IMR-90 (cell line): Measurements from ENCODE around the gene ARV1. TPM values are rescaled to one million over a fixed set of nuclear protein-coding genes. Genes with fewer than 3 reads are reported as not detected.

Experiments
- ATAC-seq: fragments of 200-7000 bp; cut with Tn5 transposase; 2 replicates; pipeline ENCODE4 v1.9.1; 2020; ENCODE audit warnings: low read depth, mild to moderate bottlenecking, moderate library complexity
- BruUV-seq: library from RNA; stranded (reverse); fragments of 400-500 nt; replicated peaks from 2 replicates; lab custom pipeline; 2021; lab: Mats Ljungman, UMichigan
- CTCF ChIA-PET: fragments of 300-600 bp; formaldehyde crosslinking; extraction: SDS; loops from one replicate; lab custom pipeline; 2021; ENCODE audit warnings: antibody characterized with exemption; lab: Yijun Ruan, JAX
- POLR2A ChIA-PET: fragments of 300-600 bp; sonication (Branson Sonifier 250); formaldehyde crosslinking; loops from one replicate; lab custom pipeline; 2022; ENCODE audit warnings: antibody characterized with exemption; ENCODE audit not compliant: unreplicated experiment; lab: Charles Lee
- DNase-seq: peaks from one replicate; pipeline ENCODE4 v3.0.0; 2013
- H2AFZ ChIP-seq: replicated peaks from 2 replicates; pipeline ENCODE3; 2013; ENCODE audit warnings: low read length, mild to moderate bottlenecking; ENCODE audit not compliant: poor library complexity
- H2AK5ac ChIP-seq: 2 replicates; pipeline ENCODE4 v1.6.1; 2013; ENCODE audit warnings: low read depth, low read length, inconsistent platforms
- H2AK9ac ChIP-seq: replicated peaks from 2 replicates; pipeline ENCODE3; 2013; ENCODE audit warnings: mild to moderate bottlenecking, low read depth, low read length, moderate library complexity; ENCODE audit not compliant: poor library complexity
- H2BK120ac ChIP-seq: 2 replicates; pipeline ENCODE4 v1.6.1; 2013; ENCODE audit warnings: low read depth, low read length, inconsistent platforms
- H2BK15ac ChIP-seq: 3 replicates; pipeline ENCODE4 v1.6.1; 2013; ENCODE audit warnings: low read depth, low read length, inconsistent platforms
- H2BK20ac ChIP-seq: 2 replicates; pipeline ENCODE4 v1.6.1; 2013; ENCODE audit warnings: low read depth, mild to moderate bottlenecking, inconsistent platforms, low read length, moderate library complexity
- H2BK5ac ChIP-seq: 2 replicates; pipeline ENCODE4 v1.6.1; 2013; ENCODE audit warnings: mild to moderate bottlenecking, low read depth, low read length, inconsistent platforms; ENCODE audit not compliant: poor library complexity, severe bottlenecking
- H3K14ac ChIP-seq: replicated peaks from 2 replicates; pipeline ENCODE4 v1.6.1; 2013; ENCODE audit warnings: low read depth, low read length, inconsistent platforms
- H3K18ac ChIP-seq: 2 replicates; pipeline ENCODE4 v1.6.1; 2013; ENCODE audit warnings: low read depth, low read length, control low read depth
- H3K23ac ChIP-seq: 2 replicates; pipeline ENCODE4 v1.6.1; 2013; ENCODE audit warnings: low read depth, low read length, inconsistent platforms
- H3K27ac ChIP-seq: 2 replicates; pipeline ENCODE4 v1.5.1; 2013; ENCODE audit warnings: mild to moderate bottlenecking, control low read depth, low read length; ENCODE audit not compliant: insufficient read depth
- H3K27me3 ChIP-seq: 2 replicates; pipeline ENCODE4 v1.6.1; 2013; ENCODE audit warnings: low read length; ENCODE audit not compliant: control insufficient read depth, insufficient read depth
- H3K36me3 ChIP-seq: 2 replicates; pipeline ENCODE4 v1.6.1; 2013; ENCODE audit warnings: low read length, mixed read lengths; ENCODE audit not compliant: control insufficient read depth, insufficient read depth
- H3K4ac ChIP-seq: 2 replicates; pipeline ENCODE4 v1.6.1; 2013; ENCODE audit warnings: low read depth, low read length, inconsistent platforms
- H3K4me1 ChIP-seq: 2 replicates; pipeline ENCODE4 v1.6.1; 2013; ENCODE audit warnings: low read length, mixed read lengths; ENCODE audit not compliant: control insufficient read depth, insufficient read depth
- H3K4me2 ChIP-seq: 2 replicates; pipeline ENCODE4 v1.6.1; 2013; ENCODE audit warnings: low read depth, mild to moderate bottlenecking, control low read depth, low read length, moderate library complexity
- H3K4me3 ChIP-seq: 2 replicates; pipeline ENCODE4 v1.5.1; 2013; ENCODE audit warnings: low read depth, mild to moderate bottlenecking, control low read depth, low read length, moderate library complexity; ENCODE audit not compliant: insufficient read depth
- H3K56ac ChIP-seq: 2 replicates; pipeline ENCODE4 v1.6.1; 2013; ENCODE audit warnings: low read length, inconsistent platforms; ENCODE audit not compliant: insufficient read depth; ENCODE audit errors: extremely low read depth
- H3K79me1 ChIP-seq, 2 experiments: 2 replicates each; pipeline ENCODE4 v1.6.1; 2013; ENCODE audit warnings: low read length in 2 of 2, inconsistent platforms in 1 of 2, low read depth in 1 of 2
- H3K9ac ChIP-seq: 2 replicates; pipeline ENCODE4 v1.6.1; 2013; ENCODE audit warnings: low read depth, low read length, control low read depth
- H3K9me1 ChIP-seq: 2 replicates; pipeline ENCODE4 v1.6.1; 2013; ENCODE audit warnings: low read length, inconsistent platforms; ENCODE audit not compliant: insufficient read depth
- H3K9me3 ChIP-seq: 2 replicates; pipeline ENCODE4 v1.6.1; 2013; ENCODE audit warnings: low read length; ENCODE audit not compliant: control insufficient read depth, insufficient read depth
- H4K20me1 ChIP-seq: 2 replicates; pipeline ENCODE4 v1.6.1; 2013; ENCODE audit warnings: low read length, inconsistent platforms; ENCODE audit not compliant: insufficient read depth
- H4K5ac ChIP-seq: 2 replicates; pipeline ENCODE4 v1.6.1; 2013; ENCODE audit warnings: mild to moderate bottlenecking, low read depth, low read length, control low read depth
- H4K8ac ChIP-seq, 2 experiments: 2 replicates each; pipeline ENCODE4 v1.6.1; 2013; ENCODE audit warnings: low read depth in 2 of 2, low read length in 2 of 2, control low read depth in 1 of 2, inconsistent platforms in 1 of 2
- H4K91ac ChIP-seq: 2 replicates; pipeline ENCODE4 v1.6.1; 2013; ENCODE audit warnings: low read depth, low read length, inconsistent platforms; ENCODE audit not compliant: insufficient read depth
- BHLHE40 ChIP-seq: fragments of 150-350 bp; IDR thresholded peaks from 2 replicates; pipeline ENCODE4 v1.6.1; 2016; ENCODE audit warnings: mild to moderate bottlenecking, low read depth, low read length
- FOS ChIP-seq: fragments of 150-350 bp; IDR thresholded peaks from 2 replicates; pipeline ENCODE4 v1.6.1; 2016; ENCODE audit warnings: low read depth, low read length
- MAZ ChIP-seq: IDR thresholded peaks from 2 replicates; pipeline ENCODE4 v1.6.1; 2012; ENCODE audit warnings: low read depth, mild to moderate bottlenecking, low read length, improper control_type of control experiment, moderate library complexity, borderline replicate concordance
- NFE2L2 ChIP-seq: fragments of 150-350 bp; IDR thresholded peaks from 2 replicates; pipeline ENCODE4 v1.6.1; 2016; ENCODE audit warnings: low read depth, mild to moderate bottlenecking, low read length
- RCOR1 ChIP-seq: IDR thresholded peaks from 2 replicates; pipeline ENCODE4 v1.6.1; 2012; ENCODE audit warnings: mild to moderate bottlenecking, low read length, improper control_type of control experiment; ENCODE audit not compliant: insufficient replicate concordance
- RFX5 ChIP-seq: IDR thresholded peaks from 2 replicates; pipeline ENCODE4 v1.8.0; 2012; ENCODE audit warnings: low read depth, mild to moderate bottlenecking, low read length, moderate library complexity
- WGBS, 2 experiments: methylation state at CpG; one replicate each; pipeline versions ENCODE4 v1.1.5 to v1.1.7; 2013; ENCODE audit warnings: missing lambda C conversion rate in 2 of 2; ENCODE audit not compliant: insufficient read length in 1 of 2; ENCODE audit errors: extremely low coverage in 2 of 2; 5-methylcytosine and 5-hydroxymethylcytosine counted together
- dilution Hi-C: fragments of 300-500 bp; cut with HindIII; formaldehyde crosslinking; loops from one replicate; pipeline ENCODE4 v1.14.3; 2018; ENCODE audit warnings: low sequenced_read_pairs; ENCODE audit not compliant: unreplicated experiment
- in situ Hi-C: fragments of 300-500 bp; cut with MboI; formaldehyde crosslinking; loops from 3 replicates; pipeline ENCODE4 v1.14.3; 2019; ENCODE audit warnings: low sequenced_read_pairs, inconsistent platforms, mixed read lengths
- intact Hi-C: fragments of 100-400 bp; cut with micrococcal nuclease; formaldehyde crosslinking; loops from 2 replicates; pipeline ENCODE4 v1.10.0; 2022
- polyA plus RNA-seq, 3 experiments: library from polyadenylated mRNA; depleted of rRNA; stranded (reverse); fragments of >200 nt; gene quantifications; 2 replicates each; pipeline ENCODE4 v1.2.3, GENCODE V29; 2012; ENCODE audit warnings: low replicate concordance in 1 of 3
- total RNA-seq: library from RNA; depleted of rRNA; stranded (reverse); fragments of >200 nt; gene quantifications from 2 replicates; pipeline ENCODE4 v1.2.3, GENCODE V29; 2012
- TF ChIP-seq, protein P1 (sequence below): fragments of 150-350 bp; IDR thresholded peaks from 2 replicates; pipeline ENCODE4 v1.6.1; 2017; ENCODE audit warnings: mild to moderate bottlenecking, antibody characterized with exemption, low read length, low read depth
- TF ChIP-seq, protein P2 (sequence below): conservative IDR thresholded peaks from 2 replicates; pipeline ENCODE4 v1.5.1; 2012; ENCODE audit warnings: mild to moderate bottlenecking, low read depth, low read length, improper control_type of control experiment

ARV1 gene
- total and polyA plus RNA-seq, 2 of the 4 experiments (the other 2 are of a cell fraction), result 19.0 to 22.9 TPM

DNA sequence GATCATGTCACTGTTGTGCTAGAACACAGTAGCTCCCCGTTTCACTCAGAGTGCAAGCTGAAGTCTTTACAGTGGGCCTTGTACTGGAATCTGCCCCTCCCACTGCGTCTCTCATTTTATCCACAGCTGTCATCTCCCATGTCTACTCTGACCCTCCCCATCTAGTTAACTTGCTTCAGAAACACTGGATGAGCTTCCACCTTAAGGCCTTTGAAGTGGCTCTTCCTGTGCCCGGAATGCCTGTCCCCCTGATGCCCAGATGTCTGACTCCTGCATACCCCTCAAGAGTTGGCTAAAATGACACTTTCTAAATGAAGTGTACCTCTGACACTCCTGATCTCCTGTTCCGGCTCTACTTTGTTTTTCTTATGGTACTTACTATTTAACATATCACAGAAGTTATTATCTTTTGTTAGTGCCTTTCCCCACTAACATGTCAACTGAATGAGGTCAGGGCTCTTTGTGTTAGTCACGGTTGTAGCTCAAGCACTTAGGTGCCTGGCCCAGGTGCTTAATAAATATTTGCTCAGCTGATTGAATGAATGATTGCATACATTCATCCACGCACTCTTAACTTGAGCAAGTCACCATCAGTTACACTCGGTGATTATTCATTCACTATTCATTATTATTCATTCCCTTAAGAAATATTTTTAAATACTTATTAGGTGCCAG, 13.3 kb downstream of the ARV1 start:
- H2BK120ac ChIP-seq, result no peak overlapping the region
- no peak for ATAC-seq
- H2AK5ac ChIP-seq, result no peak overlapping the region
- no peaks in the 10 kb centered on the region for H3K9me1 ChIP-seq
- H3K27ac ChIP-seq, result no peak overlapping the region
- no peak overlapping the region for H3K4me2 ChIP-seq
- no peak for DNase-seq
- H2BK20ac ChIP-seq, result no peak overlapping the region
- H3K27me3 ChIP-seq, result no peaks in the 10 kb centered on the region
- H3K4me1 ChIP-seq, result no peaks in the 10 kb centered on the region
- no peak overlapping the region for H3K14ac ChIP-seq
- no peak overlapping the region for H3K4ac ChIP-seq
- POLR2A ChIA-PET, result no interaction called here
- no peak overlapping the region for H2BK15ac ChIP-seq
- CTCF ChIA-PET, result no interaction called here
- H4K20me1 ChIP-seq, result no peaks in the 10 kb centered on the region
- H3K9ac ChIP-seq, result no peak overlapping the region
- H3K36me3 ChIP-seq, result peaks cover 16% of the 10 kb centered on the region
- H3K23ac ChIP-seq, result no peak overlapping the region
- WGBS, 2 experiments, result 83% methylated on average over 2 of the region's 7 CpGs; no CpG with 5 or more reads in 1 of the 2 experiments
- no peak overlapping the region for H4K8ac ChIP-seq
- H2AFZ ChIP-seq, result no peak overlapping the region
- TF ChIP-seq RFX5, result no peak
- no peak for TF ChIP-seq NFE2L2
- TF ChIP-seq, protein P1, sequence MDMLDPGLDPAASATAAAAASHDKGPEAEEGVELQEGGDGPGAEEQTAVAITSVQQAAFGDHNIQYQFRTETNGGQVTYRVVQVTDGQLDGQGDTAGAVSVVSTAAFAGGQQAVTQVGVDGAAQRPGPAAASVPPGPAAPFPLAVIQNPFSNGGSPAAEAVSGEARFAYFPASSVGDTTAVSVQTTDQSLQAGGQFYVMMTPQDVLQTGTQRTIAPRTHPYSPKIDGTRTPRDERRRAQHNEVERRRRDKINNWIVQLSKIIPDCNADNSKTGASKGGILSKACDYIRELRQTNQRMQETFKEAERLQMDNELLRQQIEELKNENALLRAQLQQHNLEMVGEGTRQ, result no peak
- TF ChIP-seq MAZ, result no peak
- TF ChIP-seq, protein P2, sequence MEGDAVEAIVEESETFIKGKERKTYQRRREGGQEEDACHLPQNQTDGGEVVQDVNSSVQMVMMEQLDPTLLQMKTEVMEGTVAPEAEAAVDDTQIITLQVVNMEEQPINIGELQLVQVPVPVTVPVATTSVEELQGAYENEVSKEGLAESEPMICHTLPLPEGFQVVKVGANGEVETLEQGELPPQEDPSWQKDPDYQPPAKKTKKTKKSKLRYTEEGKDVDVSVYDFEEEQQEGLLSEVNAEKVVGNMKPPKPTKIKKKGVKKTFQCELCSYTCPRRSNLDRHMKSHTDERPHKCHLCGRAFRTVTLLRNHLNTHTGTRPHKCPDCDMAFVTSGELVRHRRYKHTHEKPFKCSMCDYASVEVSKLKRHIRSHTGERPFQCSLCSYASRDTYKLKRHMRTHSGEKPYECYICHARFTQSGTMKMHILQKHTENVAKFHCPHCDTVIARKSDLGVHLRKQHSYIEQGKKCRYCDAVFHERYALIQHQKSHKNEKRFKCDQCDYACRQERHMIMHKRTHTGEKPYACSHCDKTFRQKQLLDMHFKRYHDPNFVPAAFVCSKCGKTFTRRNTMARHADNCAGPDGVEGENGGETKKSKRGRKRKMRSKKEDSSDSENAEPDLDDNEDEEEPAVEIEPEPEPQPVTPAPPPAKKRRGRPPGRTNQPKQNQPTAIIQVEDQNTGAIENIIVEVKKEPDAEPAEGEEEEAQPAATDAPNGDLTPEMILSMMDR, result no peak
- no peak for TF ChIP-seq BHLHE40
- TF ChIP-seq FOS, result no peak
- TF ChIP-seq RCOR1, result no peak
- dilution Hi-C loops, result no loop called here
- H4K91ac ChIP-seq, result no peak overlapping the region
- H2BK5ac ChIP-seq, result no peak overlapping the region
- H2AK9ac ChIP-seq, result no peak overlapping the region
- BruUV-seq, result no TSS peak
- no peak overlapping the region for H4K5ac ChIP-seq
- no peak overlapping the region for H3K18ac ChIP-seq
- in situ Hi-C loops, result no loop called here
- intact Hi-C loops, result loop anchor here (5.0 kb wide), 1 partner anchor 220 kb away; no protein-coding TSS in a partner anchor
- no peak overlapping the region for H3K4me3 ChIP-seq
- H3K9me3 ChIP-seq, result no peaks in the 10 kb centered on the region
- H3K79me1 ChIP-seq, result peaks cover 9 to 15% of the 10 kb centered on the region in 2 experiments; a peak in 3 of 4 replicates
- no peak overlapping the region for H3K56ac ChIP-seq
